Effector memory CD8-positive, alpha-beta T cell (primary cell): ENCODE measurements around the gene FOXS1.

Experiments
- ATAC-seq: fragments of 150-1000 bp; cut with Tn5 transposase; replicated peaks from 2 replicates; pipeline ENCODE4 v1.10.0; 2021; ENCODE audit warnings: mild to moderate bottlenecking, moderate library complexity
- DNase-seq, 3 experiments: peaks; one replicate each; pipeline ENCODE4 v3.0.0; 2021
- H3K27ac Mint-ChIP-seq, 2 donors: one replicate each; pipeline ENCODE4 v1.8.0; 2022; ENCODE audit warnings: mild to moderate bottlenecking in 2 of 2, mixed read lengths in 2 of 2, moderate library complexity in 2 of 2
- H3K27me3 Mint-ChIP-seq, 2 donors: one replicate each; pipeline ENCODE4 v1.8.0; 2022; ENCODE audit warnings: mixed read lengths in 2 of 2
- H3K36me3 Mint-ChIP-seq: one replicate; pipeline ENCODE4 v1.8.0; 2022; ENCODE audit warnings: mild to moderate bottlenecking, moderate library complexity, mixed read lengths; ENCODE audit not compliant: insufficient read depth
- H3K4me1 Mint-ChIP-seq, 2 donors: one replicate each; pipeline ENCODE4 v1.8.0; 2022; ENCODE audit warnings: low read depth in 2 of 2, mixed read lengths in 2 of 2
- H3K4me3 Mint-ChIP-seq, 2 donors: one replicate each; pipeline ENCODE4 v1.8.0; 2022; ENCODE audit warnings: mild to moderate bottlenecking in 2 of 2, mixed read lengths in 2 of 2, moderate library complexity in 2 of 2
- H3K9me3 Mint-ChIP-seq, 2 donors: one replicate each; pipeline ENCODE4 v1.8.0; 2022; ENCODE audit warnings: mixed read lengths in 2 of 2

The FOXS1 gene

DNA sequence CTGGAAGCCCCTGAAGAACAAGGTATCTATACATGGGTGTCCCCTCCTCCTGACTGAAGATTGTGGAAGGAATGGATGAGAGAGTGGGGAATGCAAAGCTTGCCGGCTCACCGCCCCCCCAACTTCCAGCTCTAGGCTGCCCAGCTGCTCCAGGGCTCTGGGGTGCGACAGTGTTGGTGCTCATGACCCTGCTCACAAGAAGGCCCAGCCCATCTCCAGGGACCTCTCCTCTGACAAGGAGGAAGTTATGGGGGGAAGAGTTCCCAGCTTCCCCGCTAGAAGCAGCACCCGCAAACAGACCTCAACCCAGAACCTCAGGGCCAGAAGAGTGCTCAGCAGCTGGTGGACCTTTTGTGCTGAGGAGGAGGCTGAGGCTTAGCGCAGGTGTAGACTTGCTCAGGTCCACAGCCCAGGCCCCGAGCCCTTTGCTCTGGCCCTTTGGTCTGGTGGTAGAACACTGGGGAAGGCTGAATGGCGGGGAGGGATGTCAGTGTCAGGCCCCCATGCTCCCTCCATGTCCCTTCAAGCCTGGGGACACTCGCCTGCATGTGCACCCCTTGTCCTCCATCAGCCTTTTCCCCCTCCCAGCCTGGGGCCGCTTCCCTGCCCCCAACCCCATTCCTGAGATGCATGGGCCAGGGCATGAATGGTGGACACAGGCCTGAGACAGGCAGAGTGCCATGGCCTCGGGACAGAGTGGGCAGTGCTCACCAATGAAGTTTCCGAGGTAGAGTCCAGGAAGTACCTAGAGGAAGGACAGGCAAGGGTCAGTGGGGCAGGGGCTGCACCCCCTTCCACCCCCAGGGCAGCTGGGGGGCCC, 23.7 kb upstream of the FOXS1 start:
- H3K4me3 Mint-ChIP-seq, result peak overlapping the region; percentile 81 to 85
- H3K27me3 Mint-ChIP-seq, result peaks cover 41 to 55% of the 10 kb centered on the region in 2 donors
- DNase-seq (no peak), ATAC-seq (no peak)
- H3K36me3 Mint-ChIP-seq, result peaks cover 4% of the 10 kb centered on the region
- peaks cover 14% of the 10 kb centered on the region in 2 donors for H3K4me1 Mint-ChIP-seq
- H3K9me3 Mint-ChIP-seq, result no peaks in the 10 kb centered on the region
- H3K27ac Mint-ChIP-seq, result peak overlapping the region in 1 of 2 donors; percentile 49

DNA sequence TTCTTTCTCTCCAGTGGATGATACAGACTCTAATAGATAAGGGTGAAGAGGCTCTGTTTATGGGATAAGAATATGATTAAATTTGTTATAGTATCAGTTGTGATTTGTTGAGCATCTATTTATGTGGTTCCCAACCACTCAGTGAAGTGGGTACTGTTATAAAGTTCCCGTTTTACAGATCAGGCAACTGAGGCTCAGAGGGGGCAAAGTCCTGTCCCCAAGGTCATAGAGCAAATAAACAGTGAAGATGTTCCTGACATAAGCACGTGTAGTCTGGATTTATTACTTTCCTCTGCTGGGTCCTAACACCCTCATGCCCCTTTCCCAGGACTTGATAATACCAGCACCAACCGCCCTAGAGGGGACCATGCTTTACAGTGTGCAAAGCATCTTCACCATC, 20.8 kb upstream of the FOXS1 start:
- no peak overlapping the region for H3K27ac Mint-ChIP-seq
- no peaks in the 10 kb centered on the region for H3K9me3 Mint-ChIP-seq
- H3K27me3 Mint-ChIP-seq, result peaks cover 23 to 37% of the 10 kb centered on the region in 2 donors
- H3K4me1 Mint-ChIP-seq, result peaks cover 17 to 18% of the 10 kb centered on the region in 2 donors
- no peak overlapping the region for H3K4me3 Mint-ChIP-seq
- no peak for DNase-seq
- peaks cover 3% of the 10 kb centered on the region for H3K36me3 Mint-ChIP-seq
- ATAC-seq, result no peak

DNA sequence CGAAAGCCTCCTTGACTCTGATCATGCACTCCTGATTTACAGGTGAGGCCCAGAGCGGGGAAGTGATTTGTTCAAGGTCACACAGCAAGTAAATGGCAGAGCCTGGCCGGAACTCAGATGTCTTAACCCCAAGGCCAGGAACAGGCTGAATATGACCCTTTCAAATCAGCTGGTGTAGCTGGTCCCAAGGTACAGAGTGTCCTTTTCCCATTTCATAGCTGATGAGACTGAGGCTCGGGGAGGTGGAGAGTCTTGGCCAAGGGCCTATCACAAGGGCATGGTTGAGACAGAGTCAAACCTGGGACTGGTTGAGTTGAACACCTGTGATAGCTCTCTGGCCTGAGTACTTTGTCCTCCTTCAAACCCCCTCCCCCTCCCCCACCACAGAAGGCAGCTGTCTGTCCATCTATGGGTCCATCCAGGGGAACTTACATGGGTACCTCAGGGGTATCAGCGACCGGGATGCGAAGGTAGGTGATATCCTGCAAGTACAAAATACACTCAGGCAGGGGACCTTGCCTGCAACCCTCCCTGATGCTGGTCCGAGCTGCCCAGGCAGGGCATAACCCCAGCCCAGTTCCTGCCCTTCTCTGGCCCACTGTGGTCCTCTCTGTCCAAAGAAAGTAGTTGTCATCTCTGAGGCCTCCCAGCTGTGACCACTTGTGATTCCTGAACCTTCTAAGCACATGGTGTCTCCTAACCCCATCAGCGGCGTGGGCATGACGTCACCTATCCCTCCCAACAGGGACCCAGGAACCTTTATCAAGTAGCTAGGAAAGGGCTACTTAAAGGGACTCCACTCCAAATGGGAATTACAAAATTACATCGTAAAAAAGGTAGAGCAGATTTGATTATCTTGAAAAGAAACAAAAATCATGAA, 19.4 kb upstream of the FOXS1 start:
- Mint-ChIP-seq H3K27me3 (peaks cover 16 to 23% of the 10 kb centered on the region in 2 donors), H3K4me1 (peaks cover 12 to 14% of the 10 kb centered on the region in 2 donors)
- ATAC-seq, result no peak

DNA sequence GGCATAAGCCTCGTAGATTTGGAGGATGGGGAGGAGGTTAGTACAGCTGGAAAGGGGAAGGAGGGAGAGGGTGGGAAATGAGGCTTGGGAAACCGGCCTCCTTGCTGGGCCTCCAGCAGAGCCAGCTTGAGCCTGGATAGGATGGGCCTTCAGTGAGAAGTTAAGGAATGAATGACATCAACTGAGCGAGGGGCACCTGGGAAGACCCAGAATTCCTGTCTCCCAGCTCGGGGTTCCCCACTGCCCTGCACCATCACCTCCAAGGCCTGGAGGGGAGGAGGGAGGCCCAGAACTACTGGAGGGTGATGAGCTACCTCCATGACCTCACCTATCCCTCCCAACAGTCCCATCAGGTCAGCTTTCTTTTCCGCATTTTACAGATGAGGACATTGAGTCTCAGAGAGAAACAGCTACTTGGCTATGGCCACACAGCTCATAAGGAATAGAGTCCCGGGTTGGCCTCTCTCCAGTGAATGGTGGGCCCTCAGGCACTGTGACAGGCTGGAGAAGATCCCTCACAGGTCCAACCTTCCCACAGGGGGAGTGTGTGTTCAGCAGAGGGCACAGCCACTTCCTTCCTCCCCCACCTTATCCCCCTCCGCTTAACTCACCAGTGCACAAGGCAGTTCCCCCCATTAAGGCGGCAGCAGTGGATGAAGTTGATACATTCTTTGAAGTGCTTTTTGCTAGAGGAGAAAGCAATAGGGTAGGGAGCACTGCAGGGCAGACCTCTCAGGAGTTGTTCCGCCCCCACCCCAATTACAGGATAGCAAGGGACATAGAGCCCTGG, 18.1 kb upstream of the FOXS1 start:
- Mint-ChIP-seq H3K9me3 (no peaks in the 10 kb centered on the region), H3K27me3 (peaks cover 7 to 10% of the 10 kb centered on the region in 2 donors), H3K4me1 (peaks cover 8 to 10% of the 10 kb centered on the region in 2 donors), H3K4me3 (no peak overlapping the region), H3K36me3 (peaks cover 2% of the 10 kb centered on the region), H3K27ac (no peak overlapping the region)
- ATAC-seq, result no peak
- DNase-seq, result no peak

More for the DNA sequence above, 19.4 kb upstream of the FOXS1 start:
- DNase-seq, result no peak
- Mint-ChIP-seq H3K9me3 (no peaks in the 10 kb centered on the region), H3K4me3 (no peak overlapping the region), H3K36me3 (no peaks in the 10 kb centered on the region), H3K27ac (no peak overlapping the region)

DNA sequence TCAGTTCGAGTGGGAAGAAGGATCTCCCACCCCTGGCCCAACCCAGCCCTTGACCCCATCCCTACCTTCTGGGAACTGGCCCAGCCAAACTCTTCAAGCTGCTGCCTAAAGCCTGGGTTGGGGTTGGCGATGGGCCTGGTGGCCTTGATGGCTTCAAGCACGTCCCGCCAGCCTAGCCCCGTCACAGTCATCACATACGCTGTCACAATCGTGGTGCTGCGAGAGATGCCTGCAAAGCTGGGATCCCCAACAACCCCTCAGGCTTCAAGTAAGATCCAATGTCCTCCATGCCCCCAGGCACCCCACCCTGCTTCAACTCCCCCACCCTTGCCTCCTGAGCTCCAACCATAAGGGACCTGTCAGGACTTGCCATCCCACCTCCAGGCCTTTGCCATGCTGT, 17.1 kb upstream of the FOXS1 start:
- peaks cover 10 to 11% of the 10 kb centered on the region in 2 donors for H3K4me1 Mint-ChIP-seq
- H3K4me3 Mint-ChIP-seq, result peak overlapping the region; percentile 11 to 88
- H3K27ac Mint-ChIP-seq, result no peak overlapping the region
- peaks cover 2% of the 10 kb centered on the region for H3K36me3 Mint-ChIP-seq
- H3K9me3 Mint-ChIP-seq, result no peaks in the 10 kb centered on the region
- H3K27me3 Mint-ChIP-seq, result peaks cover under 1 to 6% of the 10 kb centered on the region in 2 donors
- DNase-seq (no peak), ATAC-seq (no peak)

DNA sequence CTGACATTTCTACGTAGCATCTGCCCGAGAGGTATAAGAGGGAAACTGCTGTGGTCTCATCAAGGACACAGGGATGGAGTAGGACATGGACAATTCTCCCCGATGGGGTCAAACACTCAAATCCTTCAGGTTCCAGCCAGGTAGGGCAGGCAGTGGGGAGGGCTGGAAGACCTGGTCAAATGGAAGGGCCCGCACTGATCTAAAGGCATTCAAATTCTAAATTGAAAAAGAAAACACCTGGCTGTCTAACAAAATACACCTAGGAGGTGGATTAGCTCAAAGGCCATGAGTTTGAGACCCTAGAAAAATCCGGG, 16.7 kb upstream of the FOXS1 start:
- DNase-seq, result no peak
- Mint-ChIP-seq H3K27ac (peak overlapping the region in 1 of 2 donors; percentile 73), H3K9me3 (no peaks in the 10 kb centered on the region), H3K4me1 (peaks cover 10 to 11% of the 10 kb centered on the region in 2 donors), H3K36me3 (peaks cover 2% of the 10 kb centered on the region), H3K27me3 (peaks cover 0 to 6% of the 10 kb centered on the region in 2 donors), H3K4me3 (peak overlapping the region; percentile 80 to 88)
- ATAC-seq, result no peak

DNA sequence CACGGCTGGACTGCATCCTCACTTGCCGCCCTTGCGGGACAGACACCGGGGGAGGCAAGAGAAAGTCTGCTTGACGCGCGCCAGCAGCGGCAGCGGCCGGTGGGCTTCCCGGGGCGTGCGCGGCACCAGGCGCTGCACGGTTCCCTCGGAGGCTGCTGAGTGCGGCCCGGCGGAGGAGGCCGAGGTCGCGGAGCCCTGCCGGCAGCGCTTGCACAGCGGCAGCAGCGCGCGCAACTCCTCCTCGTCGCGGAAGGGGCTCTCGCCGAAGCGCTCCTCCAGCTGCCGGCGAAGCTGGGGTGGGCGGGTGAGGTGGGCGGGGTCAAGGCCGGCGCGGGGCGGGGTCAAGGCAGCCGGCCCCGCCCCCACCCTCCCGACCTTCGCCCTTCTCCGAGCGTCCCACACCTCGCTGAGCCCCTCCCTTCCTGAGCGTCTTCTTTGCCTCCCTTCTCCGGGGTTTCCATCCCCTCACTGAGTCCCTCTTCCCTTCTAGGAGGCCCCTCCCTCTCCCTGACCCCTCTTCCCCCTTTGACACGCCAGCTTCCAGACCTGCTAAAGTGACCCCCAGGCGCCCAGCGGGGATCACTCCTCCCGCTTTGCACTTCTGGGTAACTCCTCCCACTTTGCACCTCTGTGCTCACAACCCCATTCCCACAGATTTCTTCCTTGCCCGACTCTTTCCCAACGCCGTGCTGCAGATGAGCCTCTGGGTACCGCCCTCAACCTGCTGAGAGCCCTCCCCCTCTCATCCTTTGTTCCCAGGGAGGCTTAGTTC, 16.2 kb upstream of the FOXS1 start:
- H3K4me3 Mint-ChIP-seq, result peak overlapping the region; percentile 80 to 88

DNA sequence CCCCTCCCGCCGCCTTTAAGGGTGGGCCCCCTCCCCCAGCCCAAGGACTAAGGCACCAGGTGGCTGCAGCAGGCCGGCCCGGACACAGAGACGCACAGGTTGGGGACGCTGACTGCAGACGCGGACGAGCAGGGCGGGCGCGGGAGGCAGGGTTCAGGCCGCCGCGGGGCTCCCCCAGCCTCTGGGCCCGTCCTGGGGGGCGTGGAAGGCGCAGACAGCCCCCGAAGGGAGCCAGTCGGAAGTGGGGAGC, 15.7 kb upstream of the FOXS1 start:
- Mint-ChIP-seq H3K4me3 (peak overlapping the region; percentile 56 to 80), H3K27me3 (peaks cover 0 to 6% of the 10 kb centered on the region in 2 donors), H3K9me3 (no peaks in the 10 kb centered on the region), H3K4me1 (peaks cover 10 to 11% of the 10 kb centered on the region in 2 donors), H3K36me3 (peaks cover 2% of the 10 kb centered on the region), H3K27ac (no peak overlapping the region)
- DNase-seq (no peak), ATAC-seq (peak; percentile 55)

More for the DNA sequence above, 16.2 kb upstream of the FOXS1 start:
- peaks cover 0 to 6% of the 10 kb centered on the region in 2 donors for H3K27me3 Mint-ChIP-seq
- H3K9me3 Mint-ChIP-seq, result no peaks in the 10 kb centered on the region
- peak overlapping the region in 1 of 2 donors; percentile 73 for H3K27ac Mint-ChIP-seq
- peaks cover 2% of the 10 kb centered on the region for H3K36me3 Mint-ChIP-seq
- peaks cover 10 to 11% of the 10 kb centered on the region in 2 donors for H3K4me1 Mint-ChIP-seq
- DNase-seq (peak; percentile 50 to 63 (median 50)), ATAC-seq (peak; percentile 93)

DNA sequence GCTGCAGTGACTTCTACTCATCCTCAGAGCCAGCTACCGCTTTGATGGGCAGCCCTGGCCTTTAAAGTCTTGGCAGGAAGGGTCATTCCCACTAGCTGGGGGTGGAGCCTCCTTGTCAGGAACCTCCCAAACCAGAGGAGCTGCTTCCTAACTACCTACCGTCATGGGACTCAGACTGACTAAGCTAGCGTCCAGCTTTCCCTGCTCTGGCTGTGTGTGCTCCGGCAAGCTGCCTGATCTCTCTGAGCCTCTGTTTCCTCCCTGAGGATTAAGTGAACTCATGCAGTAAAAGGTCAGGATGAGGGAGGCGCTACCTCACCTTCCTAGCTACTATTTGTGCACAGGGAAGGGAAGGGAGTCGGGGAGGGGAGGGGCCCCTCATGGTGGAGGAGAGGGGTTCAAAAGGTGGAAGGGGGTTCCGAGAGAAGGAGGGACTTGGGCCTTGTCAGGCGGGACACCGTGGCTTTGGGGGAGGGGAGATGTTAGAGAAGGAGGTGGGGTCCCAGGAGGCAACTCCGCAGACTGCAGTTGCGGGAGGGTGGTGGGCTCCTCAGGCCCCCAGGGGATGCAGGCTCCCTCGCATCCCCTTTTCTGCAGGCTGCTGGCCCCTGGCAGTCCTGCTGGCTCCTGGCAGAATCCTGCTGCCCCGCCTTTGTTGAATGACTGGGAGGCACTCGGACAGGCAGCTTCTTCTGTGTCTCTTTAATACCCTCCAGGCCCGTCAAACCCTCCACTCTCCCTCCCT, 15.2 kb upstream of the FOXS1 start:
- DNase-seq (no peak), ATAC-seq (no peak)
- peaks cover 0 to 6% of the 10 kb centered on the region in 2 donors for H3K27me3 Mint-ChIP-seq
- H3K27ac Mint-ChIP-seq, result no peak overlapping the region
- H3K9me3 Mint-ChIP-seq, result no peaks in the 10 kb centered on the region
- peaks cover 10 to 11% of the 10 kb centered on the region in 2 donors for H3K4me1 Mint-ChIP-seq
- H3K36me3 Mint-ChIP-seq, result peaks cover 2% of the 10 kb centered on the region
- H3K4me3 Mint-ChIP-seq, result peak overlapping the region; percentile 56 to 80

DNA sequence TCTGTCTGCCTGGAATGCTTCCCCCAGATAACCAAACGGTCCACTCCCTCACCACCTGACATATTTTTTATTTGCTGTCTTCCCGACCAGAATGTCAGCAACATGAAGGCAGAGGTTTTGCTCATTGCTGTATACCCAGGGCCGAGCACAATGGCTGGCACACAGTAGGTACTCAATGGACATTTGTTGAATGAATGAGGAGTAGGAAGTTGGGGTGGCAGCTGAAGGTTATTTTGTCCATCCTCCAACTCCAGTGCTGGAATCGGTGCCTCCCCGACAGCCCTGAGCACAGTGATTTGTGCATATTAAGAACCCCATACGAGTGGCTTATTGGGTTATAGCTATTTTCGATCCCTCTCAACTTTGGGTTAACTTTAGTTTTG, 14.6 kb upstream of the FOXS1 start:
- H3K4me3 Mint-ChIP-seq, result peak overlapping the region in 1 of 2 donors; percentile 56

DNA sequence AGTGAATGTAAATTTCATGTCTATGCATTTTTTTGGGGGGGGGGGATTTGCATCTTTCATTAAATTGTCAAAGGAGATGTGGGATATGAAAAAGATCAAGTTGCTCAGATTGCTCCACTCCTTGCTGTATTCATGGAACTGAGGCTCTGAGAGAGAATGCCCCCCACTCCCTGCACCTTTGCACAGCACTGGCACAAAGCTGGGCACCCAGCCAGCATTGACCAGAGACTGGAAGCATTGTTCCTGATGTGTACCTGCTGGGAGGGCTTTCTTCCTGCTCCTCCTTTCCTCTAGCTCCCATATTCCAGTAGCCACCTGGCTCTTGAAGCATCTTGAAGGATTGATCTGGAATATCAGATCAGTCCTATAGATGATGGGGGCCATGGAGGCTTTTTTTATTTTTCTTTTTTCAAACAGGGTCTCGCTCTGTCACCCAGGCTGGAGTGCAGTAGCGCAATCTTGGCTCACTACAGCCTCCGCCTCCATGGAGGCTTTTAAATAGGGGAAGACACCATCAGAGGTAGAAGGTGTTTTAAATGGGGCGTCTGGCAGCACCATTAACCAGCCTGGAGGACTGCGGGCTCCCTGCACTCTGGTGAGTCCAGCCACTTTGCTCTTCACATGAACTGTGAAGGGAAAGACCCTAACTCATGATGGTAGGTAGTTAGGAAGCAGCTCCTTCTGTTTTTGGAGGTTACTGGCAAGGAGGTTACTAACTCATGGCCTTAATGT, 14.0 kb upstream of the FOXS1 start:
- Mint-ChIP-seq H3K27me3 (peaks cover 0 to 6% of the 10 kb centered on the region in 2 donors), H3K4me3 (no peak overlapping the region), H3K9me3 (no peaks in the 10 kb centered on the region), H3K36me3 (peaks cover 2% of the 10 kb centered on the region), H3K27ac (no peak overlapping the region), H3K4me1 (peaks cover 10 to 11% of the 10 kb centered on the region in 2 donors)
- ATAC-seq (no peak), DNase-seq (no peak)

More for the DNA sequence above, 14.6 kb upstream of the FOXS1 start:
- no peak for DNase-seq
- Mint-ChIP-seq H3K9me3 (no peaks in the 10 kb centered on the region), H3K36me3 (peaks cover 2% of the 10 kb centered on the region), H3K27ac (no peak overlapping the region), H3K27me3 (peaks cover 0 to 6% of the 10 kb centered on the region in 2 donors), H3K4me1 (peaks cover 10 to 11% of the 10 kb centered on the region in 2 donors)
- no peak for ATAC-seq

DNA sequence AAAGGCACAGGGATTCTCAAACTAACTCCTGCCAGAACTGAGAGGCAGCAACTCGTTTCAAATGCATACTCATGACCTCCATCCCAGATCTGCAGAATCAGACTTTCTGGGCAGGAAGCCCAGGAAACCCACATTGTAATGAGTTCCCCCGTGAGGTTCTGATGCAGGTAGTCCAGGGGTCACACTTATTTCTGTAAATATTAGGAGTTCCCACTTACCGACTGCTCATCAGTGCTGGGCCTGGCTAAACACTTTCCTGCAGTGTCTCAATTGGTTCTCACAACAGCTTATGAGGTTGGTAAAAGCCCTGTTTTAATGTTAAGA, 13.3 kb upstream of the FOXS1 start:
- Mint-ChIP-seq H3K27me3 (peaks cover 0 to 6% of the 10 kb centered on the region in 2 donors), H3K36me3 (peaks cover 2% of the 10 kb centered on the region), H3K4me1 (peaks cover 10 to 11% of the 10 kb centered on the region in 2 donors), H3K9me3 (no peaks in the 10 kb centered on the region), H3K27ac (no peak overlapping the region), H3K4me3 (no peak overlapping the region)
- DNase-seq (no peak), ATAC-seq (no peak)
